A549 (cell line): ENCODE data around the gene USP54. TPM values are rescaled to one million over a fixed set of nuclear protein-coding genes. Genes with fewer than 3 reads are reported as not detected.

ENCODE experiments used
- ATAC-seq, 2 experiments: fragments of 200-7000 bp in 1 of 2; fragments of >200 bp in 1 of 2; cut with Nextera tagmentation in 1 of 2; cut with Tn5 transposase in 1 of 2; 3 replicates each; pipeline versions ENCODE4 v1.8.0 to v1.9.1; 2018 to 2020; ENCODE audit warnings: mild to moderate bottlenecking in 1 of 2, moderate library complexity in 1 of 2
- CTCF ChIA-PET: fragments of 300-600 bp; sonication (Branson Sonifier 250); formaldehyde crosslinking; extraction: SDS; loops from one replicate; lab custom pipeline; 2021; ENCODE audit warnings: antibody characterized with exemption, inconsistent platforms; lab: Yijun Ruan, JAX
- POLR2A ChIA-PET: fragments of 350-600 bp; formaldehyde crosslinking; extraction: SDS; loops from one replicate; lab custom pipeline; 2021; ENCODE audit warnings: antibody characterized with exemption, inconsistent platforms; lab: Yijun Ruan, JAX
- DNase-seq, 2 experiments: peaks; one replicate each; pipeline versions ENCODE4 v3.0.0 to v3.0.0-alpha.2; 2011 to 2016; ENCODE audit warnings: low read depth in 1 of 2, low spot score in 1 of 2
- FAIRE-seq: peaks from 2 replicates; lab custom pipeline; 2011; peaks lifted over from hg19 to GRCh38; lab: Jason Lieb, UNC
- H3K27ac ChIP-seq, 2 experiments: fragments of >200 bp; sonication (Bioruptor Twin); formaldehyde crosslinking; 3 replicates each; pipeline ENCODE4 v1.5.1; 2016 to 2017
- H3K4me1 ChIP-seq: fragments of >200 bp; sonication (Bioruptor Twin); formaldehyde crosslinking; 3 replicates; pipeline ENCODE4 v1.6.1; 2016
- H3K4me2 ChIP-seq: fragments of >200 bp; sonication (Bioruptor Twin); formaldehyde crosslinking; 3 replicates; pipeline ENCODE4 v1.6.1; 2016
- H3K4me3 ChIP-seq: fragments of >200 bp; sonication (Bioruptor Twin); formaldehyde crosslinking; 3 replicates; pipeline ENCODE4 v1.5.1; 2016
- H3K9me3 ChIP-seq: fragments of >200 bp; sonication (Bioruptor Twin); formaldehyde crosslinking; 3 replicates; pipeline ENCODE4 v1.6.1; 2016
- BCL3 ChIP-seq: fragments of >200 bp; sonication (Bioruptor Twin); formaldehyde crosslinking; IDR thresholded peaks from 3 replicates; pipeline ENCODE4 v1.6.1; 2016
- CEBPB ChIP-seq, 2 experiments: fragments of >200 bp in 1 of 2; sonication (Bioruptor Twin) in 1 of 2; formaldehyde crosslinking in 1 of 2; IDR thresholded peaks; 2 replicates each; pipeline ENCODE4 v1.6.1; 2012 to 2016
- CHD4 ChIP-seq: fragments of 200-600 bp; sonication (generic); IDR thresholded peaks from 2 replicates; pipeline ENCODE4 v1.6.1; 2016; ENCODE audit warnings: antibody characterized with exemption, mild to moderate bottlenecking, borderline replicate concordance
- EHMT2 ChIP-seq: fragments of 200-600 bp; sonication (generic); IDR thresholded peaks from 2 replicates; pipeline ENCODE4 v1.6.1; 2016; ENCODE audit warnings: antibody characterized with exemption, low read depth, mild to moderate bottlenecking, moderate library complexity
- EP300 ChIP-seq, 2 experiments: fragments of >200 bp; sonication (Bioruptor Twin); formaldehyde crosslinking; IDR thresholded peaks; 2 replicates in 1 of 2; 3 replicates in 1 of 2; pipeline ENCODE4 v1.6.1; 2016 to 2017
- FOSL2 ChIP-seq, 2 experiments: fragments of 450-650 bp in 1 of 2; fragments of >200 bp in 1 of 2; sonication (Bioruptor Twin) in 1 of 2; formaldehyde crosslinking; IDR thresholded peaks; 2 replicates each; pipeline versions ENCODE4 v1.5.0 to v1.6.1; 2016 to 2020; ENCODE audit warnings: mild to moderate bottlenecking in 1 of 2, moderate library complexity in 1 of 2
- GATA3 ChIP-seq: IDR thresholded peaks from 2 replicates; pipeline ENCODE4 v1.6.1; 2012; ENCODE audit warnings: borderline replicate concordance
- HEYL ChIP-seq: fragments of 250-450 bp; sonication (Bioruptor Pico); IDR thresholded peaks from 2 replicates; pipeline ENCODE4 v1.8.0; 2021; ENCODE audit warnings: mild to moderate bottlenecking, moderate library complexity
- HMGXB4 ChIP-seq: fragments of 250-450 bp; sonication (Bioruptor Pico); IDR thresholded peaks from 2 replicates; pipeline ENCODE4 v1.5.0; 2021; ENCODE audit warnings: mild to moderate bottlenecking, moderate library complexity, borderline replicate concordance
- HOXB5 ChIP-seq: fragments of 250-450 bp; sonication (Bioruptor Pico); IDR thresholded peaks from 2 replicates; pipeline ENCODE4 v1.5.0; 2020; ENCODE audit warnings: mild to moderate bottlenecking, moderate library complexity
- JUNB ChIP-seq: fragments of >200 bp; sonication (Bioruptor Twin); formaldehyde crosslinking; IDR thresholded peaks from 2 replicates; pipeline ENCODE4 v1.6.1; 2016
- MAZ ChIP-seq: fragments of 150-350 bp; IDR thresholded peaks from 2 replicates; pipeline ENCODE4 v1.6.1; 2014; ENCODE audit warnings: antibody characterized with exemption, low read depth, low read length, borderline replicate concordance
- NFE2L2 ChIP-seq: fragments of 150-350 bp; conservative IDR thresholded peaks from 2 replicates; pipeline ENCODE4 v1.6.1; 2014; ENCODE audit warnings: low read length
- PHF8 ChIP-seq: fragments of 200-600 bp; sonication (generic); IDR thresholded peaks from 2 replicates; pipeline ENCODE4 v1.6.1; 2016; ENCODE audit warnings: low read depth, mild to moderate bottlenecking, antibody characterized with exemption, moderate library complexity, borderline replicate concordance
- RAD21 ChIP-seq, 2 experiments: fragments of >200 bp in 1 of 2; sonication (Bioruptor Twin) in 1 of 2; formaldehyde crosslinking in 1 of 2; IDR thresholded peaks in 1 of 2; conservative IDR thresholded peaks in 1 of 2; 2 replicates in 1 of 2; 3 replicates in 1 of 2; pipeline ENCODE4 v1.6.1; 2012 to 2018; ENCODE audit warnings: inconsistent platforms in 1 of 2
- RCOR1 ChIP-seq: fragments of 150-350 bp; IDR thresholded peaks from 2 replicates; pipeline ENCODE4 v1.6.1; 2014; ENCODE audit warnings: antibody characterized with exemption, low read length, low read depth
- SREBF2 ChIP-seq: fragments of 450-650 bp; IDR thresholded peaks from 2 replicates; pipeline ENCODE4 v1.6.1; 2014; ENCODE audit warnings: mild to moderate bottlenecking, moderate library complexity
- TFCP2L1 ChIP-seq: fragments of 250-450 bp; sonication (Bioruptor Pico); IDR thresholded peaks from 2 replicates; pipeline ENCODE4 v1.5.0; 2021; ENCODE audit warnings: mild to moderate bottlenecking
- WGBS: methylation state at CpG from one replicate; pipeline ENCODE4 v1.1.6; 2017; ENCODE audit errors: missing lambda C conversion rate; 5-methylcytosine and 5-hydroxymethylcytosine counted together
- polyA plus RNA-seq, 4 experiments: library from polyadenylated mRNA; depleted of rRNA in 3 of 4; stranded (reverse); fragments of >200 nt; fragmentation: RNase III in 1 of 4; extraction: RNeasy Plus Mini Kit Qiagen cat#74134 plus additional on column Dnase treatment in 1 of 4; gene quantifications; 2 replicates in 3 of 4; 3 replicates in 1 of 4; pipeline ENCODE4 v1.2.3, GENCODE V29; 2011 to 2017
- TF ChIP-seq, protein P1 (sequence below): fragments of 250-450 bp; sonication (Bioruptor Pico); IDR thresholded peaks from 2 replicates; pipeline ENCODE4 v1.5.0; 2020; ENCODE audit warnings: low read depth, mild to moderate bottlenecking, moderate library complexity

The USP54 gene
- polyA plus RNA-seq, 2 of the 4 experiments (the other 2 are of a cell fraction) = 8.8 to 32.5 TPM

- DNase-seq (no peak), FAIRE-seq (no peak)
- Histone ChIP-seq H3K9me3 (no peaks in the 10 kb centered on the region), H3K27ac (no peak overlapping the region), H3K4me3 (no peak overlapping the region)
- TF ChIP-seq RCOR1 (no peak), HOXB5 (CRISPR knock-in tag) (no peak), EHMT2 (no peak), CHD4 (no peak), TFCP2L1 (no peak), BCL3 (no peak), HEYL (CRISPR knock-in tag) (no peak), GATA3 (no peak)
- TF ChIP-seq, protein P1, sequence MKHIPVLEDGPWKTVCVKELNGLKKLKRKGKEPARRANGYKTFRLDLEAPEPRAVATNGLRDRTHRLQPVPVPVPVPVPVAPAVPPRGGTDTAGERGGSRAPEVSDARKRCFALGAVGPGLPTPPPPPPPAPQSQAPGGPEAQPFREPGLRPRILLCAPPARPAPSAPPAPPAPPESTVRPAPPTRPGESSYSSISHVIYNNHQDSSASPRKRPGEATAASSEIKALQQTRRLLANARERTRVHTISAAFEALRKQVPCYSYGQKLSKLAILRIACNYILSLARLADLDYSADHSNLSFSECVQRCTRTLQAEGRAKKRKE (CRISPR knock-in tag) = no peak
- TF ChIP-seq, all 56 proteins: peak for 0
- no peak for ATAC-seq
- POLR2A ChIA-PET = interaction anchor here (1.1 kb wide), 1 partner anchor 88 kb away, joined by 3 read pairs; no protein-coding TSS in a partner anchor
- Histone ChIP-seq H3K4me1 (no peaks in the 10 kb centered on the region), H3K4me2 (no peak overlapping the region)
- CTCF ChIA-PET = interaction anchor here (1.3 to 13.2 kb wide), 3 partner anchors 7 to 109 kb away, joined by 4 to 378 read pairs (median 78); partner anchors contain the start of gene MYOZ1
- 88% methylated on average over 2 of the region's 2 CpGs for WGBS
These were observed 53.9 kb downstream of the USP54 start for GRCh38 chr10:73537288-73537687.

DNA sequence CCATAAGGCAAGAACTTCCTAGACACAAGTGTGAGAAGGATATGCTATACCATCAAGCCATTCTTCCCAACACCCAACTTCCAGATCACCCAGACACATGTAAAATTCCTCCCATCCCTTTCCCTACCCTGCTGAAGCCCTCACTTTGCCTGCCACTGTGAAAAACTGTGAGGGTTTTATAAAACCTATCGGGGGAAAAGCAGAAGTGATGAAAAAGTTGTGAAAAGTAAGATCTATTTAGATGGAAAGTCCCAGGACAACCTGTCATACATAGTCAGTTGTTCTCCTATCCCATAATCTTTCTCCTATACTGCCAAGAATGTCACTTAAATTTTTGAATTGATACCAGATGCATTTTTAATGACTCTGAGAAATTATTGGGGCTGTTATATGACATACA, 56.3 kb downstream of the USP54 start:
- Histone ChIP-seq H3K4me3 (no peak overlapping the region), H3K27ac (no peak overlapping the region), H3K9me3 (no peaks in the 10 kb centered on the region), H3K4me2 (no peak overlapping the region), H3K4me1 (no peaks in the 10 kb centered on the region)
- ATAC-seq (no peak), DNase-seq (no peak), FAIRE-seq (no peak)
- no peak for TF ChIP-seq FOSL2 (IDR thresholded peaks at IDR 0.05)
- TF ChIP-seq FOSL2 (CRISPR knock-in tag; IDR thresholded peaks at IDR 0.05) = no peak
- TF ChIP-seq EP300 (IDR thresholded peaks at IDR 0.05) = no peak
- no peak for TF ChIP-seq JUNB
- TF ChIP-seq HMGXB4 (CRISPR knock-in tag) = no peak
- no peak for TF ChIP-seq PHF8
- no peak for TF ChIP-seq CEBPB (IDR thresholded peaks at IDR 0.05)
- TF ChIP-seq NFE2L2 = no peak
- no peak for TF ChIP-seq SREBF2
- no peak for TF ChIP-seq RAD21 (conservative IDR thresholded peaks at IDR 0.05 in 1 of 2, IDR thresholded peaks at IDR 0.05 in 1 of 2)
- TF ChIP-seq BCL3 = no peak
- TF ChIP-seq RCOR1 = no peak
- no peak for TF ChIP-seq MAZ
- TF ChIP-seq GATA3 = no peak
- ChIA-PET POLR2A (no interaction called here), CTCF (interaction anchor here (0.6 to 13.2 kb wide), 2 partner anchors 47 to 112 kb away, joined by 4 to 378 read pairs; partner anchors contain the start of gene MYOZ1)
- WGBS = 81% methylated on average over 1 of the region's 1 CpG
